ENCODE measurements around the gene MAP1LC3B.
"Not testable (repeated sequence)": the region's sequence is repeated elsewhere in the genome, so short reads cannot be mapped to it uniquely, and the experiment has no call there.

MAP1LC3B gene

GRCh38 chr16:87358250-87358649 is 33.9 kb upstream of the MAP1LC3B start:
- no peak overlapping the region for H3K4me3 ChIP-seq (replicated peaks; ENCODE audit: low read depth, low read length)
- no peaks in the 10 kb centered on the region for H3K27me3 ChIP-seq (replicated peaks; ENCODE audit: control insufficient read depth, insufficient read depth, low read length)
- no peak for DNase-seq (ENCODE audit: extremely low read depth, insufficient read length)
- TF ChIP-seq CTCF (IDR thresholded peaks at IDR 0.05; ENCODE audit: insufficient read depth, low read length, poor library complexity, severe bottlenecking) = no peak
- H3K36me3 ChIP-seq (ENCODE audit: control insufficient read depth, insufficient read depth, low read length) = peaks cover 13% of the 10 kb centered on the region

- no peaks in the 10 kb centered on the region for H3K27me3 ChIP-seq (replicated peaks; ENCODE audit: control insufficient read depth, insufficient read depth, low read length)
- no peak for DNase-seq (ENCODE audit: extremely low read depth, insufficient read length)
- peaks cover 13% of the 10 kb centered on the region for H3K36me3 ChIP-seq (ENCODE audit: control insufficient read depth, insufficient read depth, low read length)
- TF ChIP-seq CTCF (IDR thresholded peaks at IDR 0.05; ENCODE audit: insufficient read depth, low read length, poor library complexity, severe bottlenecking) = no peak
- H3K4me3 ChIP-seq (replicated peaks; ENCODE audit: low read depth, low read length) = no peak overlapping the region
Measured at GRCh38 chr16:87358696-87359095, 33.4 kb upstream of the MAP1LC3B start.

- Histone ChIP-seq H3K36me3 (ENCODE audit: control insufficient read depth, insufficient read depth, low read length) (peaks cover 14% of the 10 kb centered on the region), H3K27me3 (replicated peaks; ENCODE audit: control insufficient read depth, insufficient read depth, low read length) (no peaks in the 10 kb centered on the region), H3K4me3 (replicated peaks; ENCODE audit: low read depth, low read length) (no peak overlapping the region)
- DNase-seq (ENCODE audit: extremely low read depth, insufficient read length) = no peak
- no peak for TF ChIP-seq CTCF (IDR thresholded peaks at IDR 0.05; ENCODE audit: insufficient read depth, low read length, poor library complexity, severe bottlenecking)
Measured at GRCh38 chr16:87359121-87359520, 33.0 kb upstream of the MAP1LC3B start.

- no peak for DNase-seq (ENCODE audit: extremely low read depth, insufficient read length)
- Histone ChIP-seq H3K36me3 (ENCODE audit: control insufficient read depth, insufficient read depth, low read length) (peaks cover 16% of the 10 kb centered on the region), H3K27me3 (replicated peaks; ENCODE audit: control insufficient read depth, insufficient read depth, low read length) (no peaks in the 10 kb centered on the region), H3K4me3 (replicated peaks; ENCODE audit: low read depth, low read length) (no peak overlapping the region)
- TF ChIP-seq CTCF (IDR thresholded peaks at IDR 0.05; ENCODE audit: insufficient read depth, low read length, poor library complexity, severe bottlenecking) = no peak
Measured at GRCh38 chr16:87360862-87361610, 31.1 kb upstream of the MAP1LC3B start.

GRCh38 chr16:87361916-87362619 is 30.1 kb upstream of the MAP1LC3B start:
- H3K36me3 ChIP-seq (ENCODE audit: control insufficient read depth, insufficient read depth, low read length) = peaks cover 19% of the 10 kb centered on the region
- TF ChIP-seq CTCF (IDR thresholded peaks at IDR 0.05; ENCODE audit: insufficient read depth, low read length, poor library complexity, severe bottlenecking) = no peak

GRCh38 chr16:87362828-87363559 is 29.1 kb upstream of the MAP1LC3B start:
- H3K36me3 ChIP-seq (ENCODE audit: control insufficient read depth, insufficient read depth, low read length) = peaks cover 19% of the 10 kb centered on the region
- H3K4me3 ChIP-seq (replicated peaks; ENCODE audit: low read depth, low read length); DNase-seq (ENCODE audit: extremely low read depth, insufficient read length); H3K27me3 ChIP-seq (replicated peaks; ENCODE audit: control insufficient read depth, insufficient read depth, low read length): not testable (repeated sequence)

More at GRCh38 chr16:87361916-87362619, 30.1 kb upstream of the MAP1LC3B start:
- no peak for DNase-seq (ENCODE audit: extremely low read depth, insufficient read length)
- Histone ChIP-seq H3K4me3 (replicated peaks; ENCODE audit: low read depth, low read length) (no peak overlapping the region), H3K27me3 (replicated peaks; ENCODE audit: control insufficient read depth, insufficient read depth, low read length) (no peaks in the 10 kb centered on the region)

All from GM06990 (cell line).